K562 (cell line): ENCODE data around the gene CRKL. TPM values are rescaled to one million over a fixed set of nuclear protein-coding genes. Genes with fewer than 3 reads are reported as not detected.

Source experiments
- ARID1B ChIP-seq: fragments of 450-650 bp; IDR thresholded peaks from 2 replicates; pipeline ENCODE4 v1.6.1; 2016; ENCODE audit warnings: antibody characterized with exemption, mild to moderate bottlenecking, inconsistent platforms
- BRF1 ChIP-seq: IDR thresholded peaks from 3 replicates; pipeline ENCODE4 v1.6.1; 2011; ENCODE audit warnings: borderline replicate concordance, mild to moderate bottlenecking; ENCODE audit not compliant: insufficient read length; ENCODE audit errors: extremely low read depth
- CEBPZ ChIP-seq: fragments of 150-350 bp; IDR thresholded peaks from 2 replicates; pipeline ENCODE4 v1.6.1; 2014; ENCODE audit warnings: low read depth, mild to moderate bottlenecking, low read length, borderline replicate concordance
- HMG20B ChIP-seq: fragments of 250-450 bp; sonication (Bioruptor Pico); IDR thresholded peaks from 2 replicates; pipeline ENCODE4 v1.5.0; 2021; ENCODE audit warnings: mild to moderate bottlenecking
- HOXB6 ChIP-seq: fragments of 250-450 bp; sonication (Bioruptor Pico); IDR thresholded peaks from 2 replicates; pipeline ENCODE4 v1.5.1; 2022; ENCODE audit warnings: mild to moderate bottlenecking, borderline replicate concordance
- KDM5B ChIP-seq: fragments of 200-600 bp; sonication (generic); IDR thresholded peaks from 2 replicates; pipeline ENCODE4 v1.6.1; 2012; ENCODE audit warnings: low read depth, mild to moderate bottlenecking, moderate library complexity, low read length, control low read depth, inconsistent platforms; ENCODE audit not compliant: insufficient replicate concordance
- MAFG ChIP-seq: fragments of 450-650 bp; conservative IDR thresholded peaks from 2 replicates; pipeline ENCODE4 v1.6.1; 2016; ENCODE audit warnings: missing genetic modification characterization, missing compliant biosample characterization
- NFIC ChIP-seq: fragments of 450-650 bp; IDR thresholded peaks from 2 replicates; pipeline ENCODE4 v1.6.1; 2017; ENCODE audit warnings: mild to moderate bottlenecking, inconsistent platforms
- POLR2H ChIP-seq: IDR thresholded peaks from 2 replicates; pipeline ENCODE4 v1.6.1; 2016; ENCODE audit warnings: missing genetic modification characterization, low read depth, mild to moderate bottlenecking, control low read depth, missing compliant biosample characterization, moderate library complexity
- TCF15 ChIP-seq: fragments of 250-450 bp; sonication (Bioruptor Pico); IDR thresholded peaks from 2 replicates; pipeline ENCODE4 v1.8.0; 2022; ENCODE audit warnings: moderate library complexity, mild to moderate bottlenecking, inconsistent platforms
- ZNF316 ChIP-seq: fragments of 450-650 bp; IDR thresholded peaks from 2 replicates; pipeline ENCODE4 v1.6.1; 2016
- polyA plus RNA-seq, 8 experiments: library from polyadenylated mRNA; depleted of rRNA in 4 of 8; stranded (reverse) in 5 of 8; unstranded in 3 of 8; fragments of >200 nt; fragmentation: Nextera tagmentation in 2 of 8; fragmentation: Illumina TruSeq in 1 of 8; extraction: Ambion mirVana in 2 of 8; extraction: Trizol in 1 of 8; gene quantifications; 2 replicates each; pipeline versions ENCODE4 v1.2.1 to v1.2.3, GENCODE V29; 2011 to 2014; ENCODE audit warnings: inconsistent platforms in 1 of 8, missing spikeins in 1 of 8
- total RNA-seq, 7 experiments: library from RNA; depleted of rRNA in 6 of 7; stranded (reverse); fragments of >200 nt in 6 of 7; fragmentation: Illumina TruSeq in 2 of 7; extraction: Trizol in 2 of 7; gene quantifications; 2 replicates each; pipeline versions ENCODE4 v1.2.1 to v1.2.3, GENCODE V29; 2011 to 2021; ENCODE audit warnings: low replicate concordance in 1 of 7
- TF ChIP-seq, protein P1 (sequence below): fragments of 450-650 bp; IDR thresholded peaks from 2 replicates; pipeline ENCODE4 v1.6.1; 2018; ENCODE audit warnings: mild to moderate bottlenecking, low read depth; ENCODE audit not compliant: partially characterized antibody

The CRKL gene
- total and polyA plus RNA-seq, 9 of the 15 experiments (the other 6 are each of a cell fraction or from before 2014, with no cell fraction given), result 100 to 263 (median 124) TPM

DNA sequence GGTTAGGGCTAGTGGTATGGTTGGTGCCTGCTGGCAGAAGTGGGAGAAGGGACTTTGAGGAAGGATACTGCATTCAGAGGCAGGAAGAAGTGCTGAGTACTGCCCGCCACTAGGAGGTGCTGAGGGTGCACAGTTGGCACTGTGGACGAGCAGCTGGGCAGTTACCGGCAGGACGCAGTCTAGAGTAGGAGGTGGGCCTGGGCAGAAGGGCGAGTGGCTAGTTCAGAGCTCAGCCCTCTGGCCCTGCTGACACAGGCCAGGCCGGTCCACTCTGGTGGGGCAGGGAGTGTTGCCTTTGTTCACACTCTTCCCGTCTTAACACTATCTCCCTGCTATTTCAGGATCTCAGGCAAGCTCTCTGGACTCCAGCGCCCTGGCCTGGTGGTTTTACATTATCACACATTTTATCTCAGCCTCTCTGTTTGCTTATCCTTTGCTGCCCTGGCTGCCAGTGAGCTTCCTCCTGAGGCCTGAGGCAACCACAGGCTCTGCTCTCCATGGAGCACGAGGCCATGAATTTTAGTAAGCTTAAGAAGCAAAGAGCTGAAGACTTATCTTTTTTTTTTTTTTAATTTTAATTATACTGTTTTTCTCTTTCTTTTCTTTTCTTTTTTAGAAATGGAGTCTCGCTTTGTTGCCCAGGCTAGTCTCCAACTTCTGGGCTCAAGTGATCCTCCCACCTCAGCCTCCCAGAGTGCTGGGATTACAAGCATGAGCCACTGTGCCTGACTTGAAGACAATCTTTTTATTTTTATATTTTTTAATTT lies 31.5 kb upstream of the CRKL start (continued):
- TF ChIP-seq NFIC (no peak), ZNF316 (peak; percentile 94), MAFG (tag) (peak; percentile 45), KDM5B (no peak), HOXB6 (CRISPR knock-in tag) (peak; percentile 76; the same call in 1 of the 2 replicates), BRF1 (no peak), CEBPZ (no peak), TCF15 (CRISPR knock-in tag) (0 out of 2 replicates have a peak, but pooled peaks have one; percentile 4), ARID1B (no peak), HMG20B (no peak), POLR2H (tag) (no peak)
- TF ChIP-seq, protein P1, sequence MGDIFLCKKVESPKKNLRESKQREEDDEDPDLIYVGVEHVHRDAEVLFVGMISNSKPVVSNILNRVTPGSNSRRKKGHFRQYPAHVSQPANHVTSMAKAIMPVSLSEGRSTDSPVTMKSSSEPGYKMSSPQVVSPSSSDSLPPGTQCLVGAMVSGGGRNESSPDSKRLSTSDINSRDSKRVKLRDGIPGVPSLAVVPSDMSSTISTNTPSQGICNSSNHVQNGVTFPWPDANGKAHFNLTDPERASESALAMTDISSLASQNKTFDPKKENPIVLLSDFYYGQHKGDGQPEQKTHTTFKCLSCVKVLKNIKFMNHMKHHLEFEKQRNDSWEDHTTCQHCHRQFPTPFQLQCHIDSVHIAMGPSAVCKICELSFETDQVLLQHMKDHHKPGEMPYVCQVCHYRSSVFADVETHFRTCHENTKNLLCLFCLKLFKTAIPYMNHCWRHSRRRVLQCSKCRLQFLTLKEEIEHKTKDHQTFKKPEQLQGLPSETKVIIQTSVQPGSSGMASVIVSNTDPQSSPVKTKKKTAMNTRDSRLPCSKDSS, result no peak
